IMR-90 (cell line): Measurements from ENCODE around the gene FAM114A2. TPM values are rescaled to one million over a fixed set of nuclear protein-coding genes. Genes with fewer than 3 reads are reported as not detected.

Experiments used
- ATAC-seq: fragments of 200-7000 bp; cut with Tn5 transposase; 2 replicates; pipeline ENCODE4 v1.9.1; 2020; ENCODE audit warnings: low read depth, mild to moderate bottlenecking, moderate library complexity
- BruUV-seq: library from RNA; stranded (reverse); fragments of 400-500 nt; replicated peaks from 2 replicates; lab custom pipeline; 2021; lab: Mats Ljungman, UMichigan
- CTCF ChIA-PET: fragments of 300-600 bp; formaldehyde crosslinking; extraction: SDS; loops from one replicate; lab custom pipeline; 2021; ENCODE audit warnings: antibody characterized with exemption; lab: Yijun Ruan, JAX
- POLR2A ChIA-PET: fragments of 300-600 bp; sonication (Branson Sonifier 250); formaldehyde crosslinking; loops from one replicate; lab custom pipeline; 2022; ENCODE audit warnings: antibody characterized with exemption; ENCODE audit not compliant: unreplicated experiment; lab: Charles Lee
- DNase-seq: peaks from one replicate; pipeline ENCODE4 v3.0.0; 2013
- H2AFZ ChIP-seq: replicated peaks from 2 replicates; pipeline ENCODE3; 2013; ENCODE audit warnings: low read length, mild to moderate bottlenecking; ENCODE audit not compliant: poor library complexity
- H2AK5ac ChIP-seq: 2 replicates; pipeline ENCODE4 v1.6.1; 2013; ENCODE audit warnings: low read depth, low read length, inconsistent platforms
- H2AK9ac ChIP-seq: replicated peaks from 2 replicates; pipeline ENCODE3; 2013; ENCODE audit warnings: mild to moderate bottlenecking, low read depth, low read length, moderate library complexity; ENCODE audit not compliant: poor library complexity
- H2BK120ac ChIP-seq: 2 replicates; pipeline ENCODE4 v1.6.1; 2013; ENCODE audit warnings: low read depth, low read length, inconsistent platforms
- H2BK15ac ChIP-seq: 3 replicates; pipeline ENCODE4 v1.6.1; 2013; ENCODE audit warnings: low read depth, low read length, inconsistent platforms
- H2BK20ac ChIP-seq: 2 replicates; pipeline ENCODE4 v1.6.1; 2013; ENCODE audit warnings: low read depth, mild to moderate bottlenecking, inconsistent platforms, low read length, moderate library complexity
- H2BK5ac ChIP-seq: 2 replicates; pipeline ENCODE4 v1.6.1; 2013; ENCODE audit warnings: mild to moderate bottlenecking, low read depth, low read length, inconsistent platforms; ENCODE audit not compliant: poor library complexity, severe bottlenecking
- H3K14ac ChIP-seq: replicated peaks from 2 replicates; pipeline ENCODE4 v1.6.1; 2013; ENCODE audit warnings: low read depth, low read length, inconsistent platforms
- H3K18ac ChIP-seq: 2 replicates; pipeline ENCODE4 v1.6.1; 2013; ENCODE audit warnings: low read depth, low read length, control low read depth
- H3K23ac ChIP-seq: 2 replicates; pipeline ENCODE4 v1.6.1; 2013; ENCODE audit warnings: low read depth, low read length, inconsistent platforms
- H3K27ac ChIP-seq: 2 replicates; pipeline ENCODE4 v1.5.1; 2013; ENCODE audit warnings: mild to moderate bottlenecking, control low read depth, low read length; ENCODE audit not compliant: insufficient read depth
- H3K27me3 ChIP-seq: 2 replicates; pipeline ENCODE4 v1.6.1; 2013; ENCODE audit warnings: low read length; ENCODE audit not compliant: control insufficient read depth, insufficient read depth
- H3K36me3 ChIP-seq: 2 replicates; pipeline ENCODE4 v1.6.1; 2013; ENCODE audit warnings: low read length, mixed read lengths; ENCODE audit not compliant: control insufficient read depth, insufficient read depth
- H3K4ac ChIP-seq: 2 replicates; pipeline ENCODE4 v1.6.1; 2013; ENCODE audit warnings: low read depth, low read length, inconsistent platforms
- H3K4me1 ChIP-seq: 2 replicates; pipeline ENCODE4 v1.6.1; 2013; ENCODE audit warnings: low read length, mixed read lengths; ENCODE audit not compliant: control insufficient read depth, insufficient read depth
- H3K4me2 ChIP-seq: 2 replicates; pipeline ENCODE4 v1.6.1; 2013; ENCODE audit warnings: low read depth, mild to moderate bottlenecking, control low read depth, low read length, moderate library complexity
- H3K4me3 ChIP-seq: 2 replicates; pipeline ENCODE4 v1.5.1; 2013; ENCODE audit warnings: low read depth, mild to moderate bottlenecking, control low read depth, low read length, moderate library complexity; ENCODE audit not compliant: insufficient read depth
- H3K56ac ChIP-seq: 2 replicates; pipeline ENCODE4 v1.6.1; 2013; ENCODE audit warnings: low read length, inconsistent platforms; ENCODE audit not compliant: insufficient read depth; ENCODE audit errors: extremely low read depth
- H3K79me1 ChIP-seq, 2 experiments: 2 replicates each; pipeline ENCODE4 v1.6.1; 2013; ENCODE audit warnings: low read length in 2 of 2, inconsistent platforms in 1 of 2, low read depth in 1 of 2
- H3K9ac ChIP-seq: 2 replicates; pipeline ENCODE4 v1.6.1; 2013; ENCODE audit warnings: low read depth, low read length, control low read depth
- H3K9me1 ChIP-seq: 2 replicates; pipeline ENCODE4 v1.6.1; 2013; ENCODE audit warnings: low read length, inconsistent platforms; ENCODE audit not compliant: insufficient read depth
- H3K9me3 ChIP-seq: 2 replicates; pipeline ENCODE4 v1.6.1; 2013; ENCODE audit warnings: low read length; ENCODE audit not compliant: control insufficient read depth, insufficient read depth
- H4K20me1 ChIP-seq: 2 replicates; pipeline ENCODE4 v1.6.1; 2013; ENCODE audit warnings: low read length, inconsistent platforms; ENCODE audit not compliant: insufficient read depth
- H4K5ac ChIP-seq: 2 replicates; pipeline ENCODE4 v1.6.1; 2013; ENCODE audit warnings: mild to moderate bottlenecking, low read depth, low read length, control low read depth
- H4K8ac ChIP-seq, 2 experiments: 2 replicates each; pipeline ENCODE4 v1.6.1; 2013; ENCODE audit warnings: low read depth in 2 of 2, low read length in 2 of 2, control low read depth in 1 of 2, inconsistent platforms in 1 of 2
- H4K91ac ChIP-seq: 2 replicates; pipeline ENCODE4 v1.6.1; 2013; ENCODE audit warnings: low read depth, low read length, inconsistent platforms; ENCODE audit not compliant: insufficient read depth
- BHLHE40 ChIP-seq: fragments of 150-350 bp; IDR thresholded peaks from 2 replicates; pipeline ENCODE4 v1.6.1; 2016; ENCODE audit warnings: mild to moderate bottlenecking, low read depth, low read length
- CEBPB ChIP-seq: IDR thresholded peaks from 2 replicates; pipeline ENCODE4 v1.6.1; 2012; ENCODE audit warnings: low read depth, low read length, improper control_type of control experiment
- CHD1 ChIP-seq: IDR thresholded peaks from 2 replicates; pipeline ENCODE4 v1.6.1; 2012; ENCODE audit warnings: low read depth, low read length, improper control_type of control experiment
- CTCF ChIP-seq: conservative IDR thresholded peaks from 2 replicates; pipeline ENCODE4 v1.5.1; 2012; ENCODE audit warnings: mild to moderate bottlenecking, low read depth, low read length, improper control_type of control experiment
- ELK1 ChIP-seq: fragments of 150-350 bp; IDR thresholded peaks from 2 replicates; pipeline ENCODE4 v1.6.1; 2016; ENCODE audit warnings: low read depth, mild to moderate bottlenecking, low read length, moderate library complexity, borderline replicate concordance
- FOS ChIP-seq: fragments of 150-350 bp; IDR thresholded peaks from 2 replicates; pipeline ENCODE4 v1.6.1; 2016; ENCODE audit warnings: low read depth, low read length
- MAFK ChIP-seq: IDR thresholded peaks from 2 replicates; pipeline ENCODE4 v1.6.1; 2012; ENCODE audit warnings: low read depth, low read length, improper control_type of control experiment
- MAZ ChIP-seq: IDR thresholded peaks from 2 replicates; pipeline ENCODE4 v1.6.1; 2012; ENCODE audit warnings: low read depth, mild to moderate bottlenecking, low read length, improper control_type of control experiment, moderate library complexity, borderline replicate concordance
- MXI1 ChIP-seq: IDR thresholded peaks from 2 replicates; pipeline ENCODE4 v1.6.1; 2012; ENCODE audit warnings: low read depth, mild to moderate bottlenecking, low read length, moderate library complexity, borderline replicate concordance
- NFE2L2 ChIP-seq: fragments of 150-350 bp; IDR thresholded peaks from 2 replicates; pipeline ENCODE4 v1.6.1; 2016; ENCODE audit warnings: low read depth, mild to moderate bottlenecking, low read length
- POLR2A ChIP-seq: IDR thresholded peaks from 2 replicates; pipeline ENCODE4 v1.6.1; 2012; ENCODE audit warnings: mild to moderate bottlenecking, low read depth, low read length
- RAD21 ChIP-seq: IDR thresholded peaks from 2 replicates; pipeline ENCODE4 v1.6.1; 2012; ENCODE audit warnings: low read length, improper control_type of control experiment
- RCOR1 ChIP-seq: IDR thresholded peaks from 2 replicates; pipeline ENCODE4 v1.6.1; 2012; ENCODE audit warnings: mild to moderate bottlenecking, low read length, improper control_type of control experiment; ENCODE audit not compliant: insufficient replicate concordance
- RFX5 ChIP-seq: IDR thresholded peaks from 2 replicates; pipeline ENCODE4 v1.8.0; 2012; ENCODE audit warnings: low read depth, mild to moderate bottlenecking, low read length, moderate library complexity
- SMC3 ChIP-seq: fragments of 150-350 bp; IDR thresholded peaks from 2 replicates; pipeline ENCODE4 v1.6.1; 2016; ENCODE audit warnings: low read depth, mild to moderate bottlenecking, antibody characterized with exemption, low read length, moderate library complexity
- USF2 ChIP-seq: fragments of 150-350 bp; IDR thresholded peaks from 2 replicates; pipeline ENCODE4 v1.6.1; 2017; ENCODE audit warnings: mild to moderate bottlenecking, antibody characterized with exemption, low read length, low read depth
- WGBS, 2 experiments: methylation state at CpG; one replicate each; pipeline versions ENCODE4 v1.1.5 to v1.1.7; 2013; ENCODE audit warnings: missing lambda C conversion rate in 2 of 2; ENCODE audit not compliant: insufficient read length in 1 of 2; ENCODE audit errors: extremely low coverage in 2 of 2; 5-methylcytosine and 5-hydroxymethylcytosine counted together
- dilution Hi-C: fragments of 300-500 bp; cut with HindIII; formaldehyde crosslinking; loops from one replicate; pipeline ENCODE4 v1.14.3; 2018; ENCODE audit warnings: low sequenced_read_pairs; ENCODE audit not compliant: unreplicated experiment
- in situ Hi-C: fragments of 300-500 bp; cut with MboI; formaldehyde crosslinking; loops from 3 replicates; pipeline ENCODE4 v1.14.3; 2019; ENCODE audit warnings: low sequenced_read_pairs, inconsistent platforms, mixed read lengths
- intact Hi-C: fragments of 100-400 bp; cut with micrococcal nuclease; formaldehyde crosslinking; loops from 2 replicates; pipeline ENCODE4 v1.10.0; 2022
- polyA plus RNA-seq, 3 experiments: library from polyadenylated mRNA; depleted of rRNA; stranded (reverse); fragments of >200 nt; gene quantifications; 2 replicates each; pipeline ENCODE4 v1.2.3, GENCODE V29; 2012; ENCODE audit warnings: low replicate concordance in 1 of 3
- total RNA-seq: library from RNA; depleted of rRNA; stranded (reverse); fragments of >200 nt; gene quantifications from 2 replicates; pipeline ENCODE4 v1.2.3, GENCODE V29; 2012

FAM114A2 gene
- total and polyA plus RNA-seq, 2 of the 4 experiments (the other 2 are of a cell fraction): 13.2 to 41.2 TPM

GRCh38 chr5:153953411-153953810, 85.3 kb downstream of the FAM114A2 start:
- Histone ChIP-seq H3K27me3 (no peaks in the 10 kb centered on the region), H3K14ac (no peak overlapping the region), H2BK120ac (no peak overlapping the region), H3K18ac (no peak overlapping the region), H2BK20ac (no peak overlapping the region), H3K4me3 (no peak overlapping the region), H3K56ac (no peak overlapping the region), H2AK9ac (no peak overlapping the region), H2AK5ac (no peak overlapping the region), H3K36me3 (no peaks in the 10 kb centered on the region), H2BK15ac (no peak overlapping the region), H4K91ac (no peak overlapping the region), H2AFZ (no peak overlapping the region), H2BK5ac (no peak overlapping the region), H4K8ac (no peak overlapping the region), H3K4me2 (no peak overlapping the region), H4K20me1 (no peaks in the 10 kb centered on the region), H3K23ac (no peak overlapping the region), H3K9me3 (no peaks in the 10 kb centered on the region), H3K9me1 (no peaks in the 10 kb centered on the region), H3K27ac (no peak overlapping the region), H3K4me1 (no peaks in the 10 kb centered on the region), H3K9ac (no peak overlapping the region), H3K79me1 (no peaks in the 10 kb centered on the region), H3K4ac (no peak overlapping the region), H4K5ac (no peak overlapping the region)
- no TSS peak for BruUV-seq
- TF ChIP-seq ELK1 (no peak), MAZ (no peak), MAFK (no peak), RAD21 (no peak), FOS (no peak), CEBPB (no peak), RFX5 (no peak), SMC3 (no peak), NFE2L2 (no peak), USF2 (no peak), MXI1 (no peak), RCOR1 (no peak), CHD1 (no peak), CTCF (no peak), BHLHE40 (no peak), POLR2A (no peak)
- WGBS, 2 experiments: no CpG with 5 or more reads among the region's 3 CpGs
- ATAC-seq (no peak), DNase-seq (no peak)
- ChIA-PET CTCF (interaction anchor here (0.8 to 1.2 kb wide), 2 partner anchors 12 to 477 kb away, joined by 3 read pairs; no protein-coding TSS in a partner anchor), POLR2A (no interaction called here)
- dilution Hi-C loops: no loop called here
- in situ Hi-C loops: no loop called here
- intact Hi-C loops: no loop called here
